ENCODE data around the gene MARS1.
"Not testable (repeated sequence)": the region's sequence is repeated elsewhere in the genome, so short reads cannot be mapped to it uniquely, and the experiment has no call there.

The MARS1 gene

GRCh38 chr12:57495051-57495701 is 7.3 kb downstream of the MARS1 start:
- DNase-seq (ENCODE audit: low read depth in 2 of 2), result not testable (repeated sequence)

- no peak for DNase-seq (ENCODE audit: low read depth in 2 of 2)
Observed at GRCh38 chr12:57496822-57497221, 9.0 kb downstream of the MARS1 start.

- no peak for DNase-seq (ENCODE audit: low read depth in 2 of 2)
Observed at GRCh38 chr12:57497223-57498131, 9.6 kb downstream of the MARS1 start.

- DNase-seq (ENCODE audit: low read depth in 2 of 2), result no peak
Observed at GRCh38 chr12:57498132-57498502, 10.2 kb downstream of the MARS1 start.

- no peak for DNase-seq (ENCODE audit: low read depth in 2 of 2)
Observed at GRCh38 chr12:57498571-57498970, 10.7 kb downstream of the MARS1 start.

GRCh38 chr12:57500213-57500612 is 12.3 kb downstream of the MARS1 start:
- no peak for DNase-seq (ENCODE audit: low read depth in 2 of 2)

GRCh38 chr12:57502311-57502969 is 14.6 kb downstream of the MARS1 start:
- DNase-seq (ENCODE audit: low read depth in 2 of 2), result not testable (repeated sequence)

- DNase-seq (ENCODE audit: low read depth in 2 of 2), result not testable (repeated sequence)
Observed at GRCh38 chr12:57506541-57506940, 18.7 kb downstream of the MARS1 start.

GRCh38 chr12:57507796-57508195 is 19.9 kb downstream of the MARS1 start:
- DNase-seq (ENCODE audit: low read depth in 2 of 2), result not testable (repeated sequence)

GRCh38 chr12:57511161-57511560 is 23.3 kb downstream of the MARS1 start:
- no peak for DNase-seq (ENCODE audit: low read depth in 2 of 2)

- no peak for DNase-seq (ENCODE audit: low read depth in 2 of 2)
Observed at GRCh38 chr12:57511588-57512325, 23.9 kb downstream of the MARS1 start.

GRCh38 chr12:57512665-57513064 is 24.8 kb downstream of the MARS1 start:
- no peak for DNase-seq (ENCODE audit: low read depth in 2 of 2)

- no peak for DNase-seq (ENCODE audit: low read depth in 2 of 2)
Observed at GRCh38 chr12:57513266-57513665, 25.4 kb downstream of the MARS1 start.

- DNase-seq (ENCODE audit: low read depth in 2 of 2), result not testable (repeated sequence)
Observed at GRCh38 chr12:57513677-57514076, 25.8 kb downstream of the MARS1 start.

GRCh38 chr12:57514246-57514645 is 26.4 kb downstream of the MARS1 start:
- DNase-seq (ENCODE audit: low read depth in 2 of 2), result not testable (repeated sequence)

GRCh38 chr12:57514720-57515407 is 27.0 kb downstream of the MARS1 start:
- no peak for DNase-seq (ENCODE audit: low read depth in 2 of 2)

GRCh38 chr12:57515408-57515933 is 27.6 kb downstream of the MARS1 start:
- no peak for DNase-seq (ENCODE audit: low read depth in 2 of 2)

- no peak for DNase-seq (ENCODE audit: low read depth in 2 of 2)
Observed at GRCh38 chr12:57515934-57516541, 28.2 kb downstream of the MARS1 start.

GRCh38 chr12:57516617-57517153 is 28.8 kb downstream of the MARS1 start:
- no peak for DNase-seq (ENCODE audit: low read depth in 2 of 2)

GRCh38 chr12:57517187-57517586 is 29.3 kb downstream of the MARS1 start:
- no peak for DNase-seq (ENCODE audit: low read depth in 2 of 2)
